HL-60 (cell line): ENCODE measurements around the gene RASIP1.

Experiments used
- DNase-seq, 2 experiments: peaks; one replicate each; pipeline ENCODE4 v3.0.0-alpha.2; 2010 to 2020; ENCODE audit warnings: low read depth in 1 of 2, low spot score in 1 of 2
- H3K27ac ChIP-seq: fragments of 250-450 bp; sonication (Bioruptor Pico); replicated peaks from 2 replicates; pipeline ENCODE4 v1.5.1; 2020; ENCODE audit warnings: mild to moderate bottlenecking, moderate library complexity
- H3K27me3 ChIP-seq: fragments of 250-450 bp; sonication (Bioruptor Pico); 2 replicates; pipeline ENCODE4 v1.5.1; 2021; ENCODE audit warnings: mild to moderate bottlenecking, moderate library complexity; ENCODE audit not compliant: insufficient read depth, poor library complexity, severe bottlenecking
- H3K4me3 ChIP-seq: replicated peaks from 2 replicates; pipeline ENCODE4 v1.5.1; 2011; ENCODE audit warnings: mild to moderate bottlenecking, control low read depth, low read length; ENCODE audit not compliant: insufficient read depth
- CTCF ChIP-seq: IDR thresholded peaks from one replicate; pipeline ENCODE4 v1.5.1; 2011; ENCODE audit warnings: low read length, control low read depth, inconsistent platforms; ENCODE audit not compliant: insufficient read depth
- GABPA ChIP-seq: IDR thresholded peaks from 2 replicates; pipeline ENCODE4 v1.6.1; 2012; ENCODE audit warnings: low read depth
- POLR2AphosphoS5 ChIP-seq: IDR thresholded peaks from 2 replicates; pipeline ENCODE4 v1.6.1; 2012; ENCODE audit warnings: low read depth
- REST ChIP-seq: IDR thresholded peaks from 2 replicates; pipeline ENCODE4 v1.6.1; 2012; ENCODE audit warnings: low read depth; ENCODE audit not compliant: insufficient replicate concordance
- SPI1 ChIP-seq: IDR thresholded peaks from 2 replicates; pipeline ENCODE4 v1.6.1; 2012; ENCODE audit warnings: low read depth, mild to moderate bottlenecking, borderline replicate concordance

RASIP1 gene

DNA sequence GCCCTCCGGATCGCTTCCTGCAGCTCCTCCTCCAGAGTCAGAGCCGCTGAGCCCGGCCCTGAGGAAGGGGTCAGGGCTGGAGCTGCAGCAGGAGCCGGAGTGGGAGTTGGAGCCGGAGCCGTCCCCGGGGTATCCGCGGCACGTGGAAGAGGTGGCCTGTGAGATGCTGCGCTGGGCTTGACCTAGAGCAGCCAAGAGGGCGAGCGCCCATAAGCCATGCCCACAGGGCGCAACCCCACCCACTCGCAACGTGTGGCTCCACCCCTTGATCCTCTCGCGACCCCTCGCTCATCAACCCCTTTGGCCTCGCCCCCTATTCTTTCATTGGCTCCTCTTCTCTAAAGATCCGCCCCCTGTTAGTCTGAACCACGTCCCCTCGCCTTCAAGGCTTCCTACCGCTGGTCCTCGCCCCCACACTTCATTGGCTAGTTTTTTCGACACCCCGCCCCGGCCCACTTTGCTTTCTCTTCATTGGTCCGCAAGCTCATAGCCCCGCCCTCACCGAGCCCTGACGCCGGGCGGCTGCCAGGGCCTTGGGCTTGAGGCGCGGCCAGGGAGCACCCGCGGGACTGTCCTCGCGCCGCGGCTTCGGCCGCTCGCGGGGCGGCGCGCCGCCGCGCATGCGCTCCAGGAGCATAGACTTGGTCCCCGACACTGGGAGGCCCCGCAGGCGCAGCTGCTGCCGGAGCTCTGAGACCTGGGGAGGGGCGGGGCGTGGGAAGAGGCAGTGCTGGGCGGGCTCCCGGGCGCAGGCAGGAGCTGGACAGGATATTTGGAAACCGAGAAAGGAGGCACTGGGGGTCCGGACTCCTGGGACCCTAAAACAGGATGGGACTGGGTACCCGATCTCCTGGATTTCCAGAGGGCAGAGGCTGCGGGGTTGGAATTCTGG lies 26.3 kb downstream of the RASIP1 start:
- Histone ChIP-seq H3K27me3 (no peaks in the 10 kb centered on the region), H3K27ac (peak overlapping the region; percentile 45), H3K4me3 (peak overlapping the region; percentile 61)
- peak; percentile 96 to 98 for DNase-seq
- TF ChIP-seq GABPA (no peak), POLR2AphosphoS5 (no peak), SPI1 (no peak)

DNA sequence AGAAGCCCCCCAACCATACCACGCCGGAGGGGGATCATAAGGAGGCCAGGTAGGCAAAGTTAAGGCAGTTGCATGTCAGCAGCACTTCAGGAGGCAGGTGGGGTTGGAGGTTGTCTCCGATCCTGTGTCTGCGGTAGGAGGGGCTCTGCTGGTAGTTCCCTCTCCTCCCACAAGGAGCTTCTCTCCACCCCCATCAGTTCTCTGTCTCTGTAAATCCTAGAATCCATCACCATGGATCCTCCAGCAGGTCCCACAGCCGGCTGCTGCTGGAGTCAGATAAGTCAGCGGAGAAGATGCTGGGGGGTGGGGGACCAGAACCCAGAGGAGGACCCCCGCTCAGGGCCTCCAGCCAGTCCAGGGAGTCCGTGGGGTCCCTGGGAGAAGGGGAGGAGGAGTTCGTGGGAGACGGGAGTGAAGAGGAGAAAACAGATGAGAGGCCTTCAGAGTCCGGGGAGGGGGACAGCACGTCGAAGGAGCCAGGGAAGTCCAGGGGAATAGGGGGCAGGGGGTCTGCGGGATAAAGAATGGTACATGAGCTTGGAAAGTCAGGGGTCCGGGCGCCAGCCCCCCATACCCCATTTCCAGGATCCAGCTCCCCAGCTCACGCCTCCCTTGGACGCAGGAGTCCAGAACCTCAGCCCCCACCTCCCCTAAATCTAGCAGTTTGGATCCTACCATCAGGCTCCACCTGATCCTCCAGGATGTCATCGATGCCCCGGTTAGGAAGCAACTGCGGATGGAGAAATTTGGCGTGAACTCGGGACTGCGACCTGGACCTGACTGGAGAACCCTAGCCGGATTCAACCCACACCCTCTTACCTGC lies 27.2 kb downstream of the RASIP1 start:
- no peak for DNase-seq
- no peak for TF ChIP-seq REST
- TF ChIP-seq CTCF, result no peak
- TF ChIP-seq SPI1, result no peak
- H3K4me3 ChIP-seq, result peak overlapping the region; percentile 61
- H3K27me3 ChIP-seq, result no peaks in the 10 kb centered on the region
- H3K27ac ChIP-seq, result no peak overlapping the region

GRCh38 chr19:48711106-48711662 lies 29.2 kb downstream of the RASIP1 start:
- H3K4me3 ChIP-seq, result no peak overlapping the region
- no peaks in the 10 kb centered on the region for H3K27me3 ChIP-seq
- H3K27ac ChIP-seq, result no peak overlapping the region
- DNase-seq, result no peak
- no peak for TF ChIP-seq CTCF

- TF ChIP-seq POLR2AphosphoS5, result no peak
- TF ChIP-seq REST, result no peak
- no peak for TF ChIP-seq SPI1
- TF ChIP-seq GABPA, result no peak
- no peak for TF ChIP-seq CTCF
- H3K4me3 ChIP-seq, result no peak overlapping the region
- H3K27me3 ChIP-seq, result no peaks in the 10 kb centered on the region
- no peak for DNase-seq
- no peak overlapping the region for H3K27ac ChIP-seq
Measured at GRCh38 chr19:48708471-48708870, 31.9 kb downstream of the RASIP1 start.
